ENCODE data around the gene SPIRE2.
"Not testable (repeated sequence)": the region's sequence is repeated elsewhere in the genome, so short reads cannot be mapped to it uniquely, and the experiment has no call there.

SPIRE2 gene

DNA sequence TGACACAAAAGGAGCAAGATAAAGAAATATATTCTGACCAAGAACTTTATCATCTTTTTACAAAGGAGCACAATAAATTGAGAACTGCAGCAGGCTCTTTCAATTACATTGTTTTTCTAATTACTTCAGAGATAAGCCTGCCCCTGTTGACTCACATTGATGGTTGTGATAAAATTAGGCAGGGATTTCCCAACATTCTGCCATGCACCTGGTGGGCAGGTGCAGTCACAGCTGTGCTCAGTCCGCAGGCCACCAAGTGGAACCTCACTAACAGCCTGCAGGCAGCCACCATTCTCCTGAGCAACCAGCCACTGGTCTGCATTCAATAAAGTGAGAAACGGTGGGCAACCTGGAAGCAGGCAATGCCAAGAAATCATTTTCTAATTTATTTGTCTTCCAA is 17.0 kb upstream of the SPIRE2 start:
- no peak for DNase-seq (ENCODE audit: low read depth)

- no peak for DNase-seq (ENCODE audit: low read depth)
These were observed 12.5 kb upstream of the SPIRE2 start for GRCh38 chr16:89815639-89816348.

DNA sequence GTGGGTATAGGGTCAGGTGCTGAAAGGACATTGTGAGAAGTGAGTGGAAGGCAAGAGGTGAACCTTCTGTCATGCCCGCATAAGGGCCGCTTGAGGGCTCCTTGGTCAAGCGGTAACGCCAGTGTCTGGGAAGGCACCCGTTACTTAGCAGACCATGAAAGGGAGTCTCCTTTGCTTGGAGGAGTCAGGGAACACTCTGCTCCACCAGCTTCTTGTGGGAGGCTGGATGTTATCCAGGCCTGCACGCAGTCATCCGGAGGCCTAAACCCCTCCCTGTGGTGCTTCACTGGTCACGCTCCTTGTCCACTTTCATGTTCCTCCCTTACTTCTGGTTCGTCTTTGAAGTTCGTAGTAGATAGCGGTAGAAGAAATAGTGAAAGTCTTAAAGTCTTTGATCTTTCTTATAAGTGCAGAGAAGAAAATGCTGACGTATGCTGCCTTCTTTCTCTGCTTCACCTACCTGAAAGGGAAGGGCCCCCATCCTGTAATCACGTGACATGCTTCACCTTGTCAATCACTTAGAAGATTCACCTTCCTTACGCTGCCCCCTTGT is 9.3 kb upstream of the SPIRE2 start:
- DNase-seq (ENCODE audit: low read depth): not testable (repeated sequence)

- not testable (repeated sequence) for DNase-seq (ENCODE audit: low read depth)
These were observed 8.8 kb upstream of the SPIRE2 start for GRCh38 chr16:89819448-89819847.

- no peak for DNase-seq (ENCODE audit: low read depth)
These were observed 6.7 kb upstream of the SPIRE2 start for GRCh38 chr16:89821438-89822187.

- DNase-seq (ENCODE audit: low read depth): no peak
These were observed 5.8 kb upstream of the SPIRE2 start for GRCh38 chr16:89822188-89823086.

- DNase-seq (ENCODE audit: low read depth): no peak
These were observed 5.0 kb upstream of the SPIRE2 start for GRCh38 chr16:89823087-89823823.

GRCh38 chr16:89823824-89824148 is 4.5 kb upstream of the SPIRE2 start:
- not testable (repeated sequence) for DNase-seq (ENCODE audit: low read depth)

- DNase-seq (ENCODE audit: low read depth): no peak
These were observed 1.5 kb upstream of the SPIRE2 start for GRCh38 chr16:89826531-89827382.

DNA sequence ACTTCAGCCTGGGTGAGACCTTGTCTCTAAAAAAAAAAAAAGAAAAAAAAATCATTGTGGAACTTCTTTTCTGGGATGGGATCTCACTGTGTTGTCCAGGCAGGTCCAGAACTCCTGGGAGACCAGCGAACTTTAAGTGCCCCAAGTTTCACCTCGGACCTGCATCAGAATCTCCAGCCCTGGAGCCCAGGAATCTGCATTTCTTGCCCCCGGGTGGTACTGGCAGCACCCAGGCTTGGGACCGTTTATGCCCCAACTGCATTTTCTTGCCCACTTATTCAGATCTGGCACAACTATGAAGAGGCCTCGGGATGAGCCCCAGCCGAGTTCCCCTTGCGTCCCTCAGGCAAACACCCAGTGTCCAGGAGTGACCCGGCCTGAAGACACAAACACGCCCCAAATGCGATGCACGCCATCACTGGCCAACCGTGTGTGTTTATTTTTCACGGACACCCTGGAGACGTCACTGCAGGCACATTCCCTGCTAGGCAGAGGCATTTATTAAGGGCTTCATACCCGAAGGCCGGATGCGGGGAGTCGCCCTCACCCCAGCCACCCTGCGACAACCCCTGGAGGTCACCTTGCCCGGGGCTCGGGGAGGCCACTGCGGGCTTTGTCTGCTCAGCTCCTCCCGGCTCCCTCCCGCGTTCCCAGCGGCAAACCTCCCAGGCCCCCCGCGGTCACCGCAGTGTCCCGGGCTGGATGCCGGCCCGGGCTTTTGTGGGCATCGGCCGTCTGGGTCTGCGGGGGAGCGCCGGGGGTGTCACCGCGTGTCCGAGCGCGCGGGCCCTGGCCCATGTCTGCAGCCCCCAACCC is 684 bp upstream of the SPIRE2 start:
- DNase-seq (ENCODE audit: low read depth): no peak

DNA sequence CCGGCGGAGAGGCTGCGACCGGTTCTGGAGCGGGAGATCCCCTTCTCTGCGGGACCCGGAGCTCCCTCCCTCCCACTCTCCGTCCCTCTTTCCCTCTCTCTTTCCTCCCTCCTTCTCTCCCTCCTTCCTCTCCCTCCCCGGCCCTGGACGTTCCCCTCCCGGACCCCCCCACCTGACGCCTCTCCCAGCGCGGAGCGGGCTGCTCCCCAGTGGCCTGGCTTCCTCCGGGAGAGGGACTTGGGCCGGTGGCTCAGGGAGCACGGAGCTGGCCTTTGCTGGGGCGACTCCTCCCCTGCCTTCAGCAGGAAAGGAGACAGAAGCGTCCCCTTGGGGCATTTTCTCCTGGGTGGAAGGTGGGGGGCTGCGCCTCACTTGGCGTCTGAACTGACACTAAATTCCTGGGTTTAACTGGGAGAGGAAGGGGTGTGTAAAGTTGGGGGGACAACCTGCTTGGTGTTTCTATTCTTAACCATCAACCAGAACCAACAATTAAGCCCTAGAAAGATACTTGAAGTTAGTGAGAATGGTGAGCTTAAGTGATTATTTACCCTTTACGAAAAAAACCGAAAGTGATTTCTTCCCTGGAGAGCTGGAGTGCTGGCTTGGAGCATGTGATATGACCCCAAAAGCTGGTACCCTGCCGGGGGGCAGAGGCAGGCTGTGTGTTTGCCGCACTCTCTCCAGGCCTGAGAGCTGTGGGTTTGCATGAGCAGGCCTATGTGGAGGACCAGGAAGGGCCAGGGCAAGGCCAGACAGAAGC is 775 bp downstream of the SPIRE2 start:
- no peak for DNase-seq (ENCODE audit: low read depth)

- DNase-seq (ENCODE audit: low read depth): no peak
These were observed 1.6 kb downstream of the SPIRE2 start for GRCh38 chr16:89829630-89830437.

- DNase-seq (ENCODE audit: low read depth): no peak
These were observed 3.6 kb downstream of the SPIRE2 start for GRCh38 chr16:89831810-89832328.

DNA sequence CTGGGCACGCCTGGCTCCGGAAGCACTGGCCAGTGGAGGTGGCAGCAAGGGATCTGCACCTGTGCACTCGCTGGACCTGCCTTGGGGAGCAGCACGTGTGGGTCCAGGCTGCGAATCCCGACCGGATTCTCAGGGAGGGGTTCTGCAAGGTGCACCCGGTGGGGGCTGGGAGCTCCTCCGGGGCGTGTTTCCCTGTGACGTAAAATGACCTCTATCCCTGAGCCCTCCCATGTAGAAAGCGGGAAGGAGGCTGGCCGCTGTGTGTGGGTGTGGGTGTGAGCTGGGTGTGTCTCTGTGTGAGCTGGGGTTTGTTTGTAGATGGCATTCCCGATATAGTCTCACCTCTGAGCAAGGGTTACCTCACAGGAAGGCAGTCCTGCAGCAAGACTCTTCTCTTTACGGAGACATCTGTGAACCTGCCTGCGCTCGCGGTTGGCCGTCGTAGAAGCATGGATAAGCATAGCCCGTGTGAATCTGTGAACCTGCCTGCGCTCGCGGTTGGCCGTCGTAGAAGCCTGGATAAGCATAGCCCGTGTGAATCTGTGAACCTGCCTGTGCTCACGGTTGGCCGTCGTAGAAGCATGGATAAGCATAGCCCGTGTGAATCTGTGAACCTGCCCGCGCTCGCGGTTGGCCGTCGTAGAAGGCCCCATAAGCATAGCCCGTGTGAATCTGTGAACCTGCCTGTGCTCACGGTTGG is 5.5 kb downstream of the SPIRE2 start:
- DNase-seq (ENCODE audit: low read depth): not testable (repeated sequence)

GRCh38 chr16:89834813-89835363 is 6.6 kb downstream of the SPIRE2 start:
- not testable (repeated sequence) for DNase-seq (ENCODE audit: low read depth)

GRCh38 chr16:89836484-89836883 is 8.2 kb downstream of the SPIRE2 start:
- not testable (repeated sequence) for DNase-seq (ENCODE audit: low read depth)

GRCh38 chr16:89837014-89837546 is 8.8 kb downstream of the SPIRE2 start:
- no peak for DNase-seq (ENCODE audit: low read depth)
